OCI-LY1 (cell line): ENCODE measurements around the gene MBNL2.

Experiments used
- CTCF ChIP-seq: fragments of 200-600 bp; sonication (generic), shearing (Covaris generic); IDR thresholded peaks from 2 replicates; pipeline ENCODE4 v1.5.1; 2017; ENCODE audit warnings: mild to moderate bottlenecking, antibody characterized with exemption, low read length, moderate library complexity, mixed read lengths
- EZH2 ChIP-seq: fragments of 200-600 bp; sonication (generic), shearing (Covaris generic); IDR thresholded peaks from 2 replicates; pipeline ENCODE4 v1.8.0; 2017; ENCODE audit warnings: borderline replicate concordance, mixed run types, mild to moderate bottlenecking, antibody characterized with exemption, low read length, moderate library complexity, mixed read lengths

- TF ChIP-seq CTCF (no peak), EZH2 (no peak)
These were observed 79.4 kb downstream of the MBNL2 start for GRCh38 chr13:97301382-97302095.
